ENCODE results near the gene TRIM44. TPM values are rescaled to one million over a fixed set of nuclear protein-coding genes. Genes with fewer than 3 reads are reported as not detected.

The TRIM44 gene
- total RNA-seq, 1 experiment from 2014 or later = 191 TPM

DNA sequence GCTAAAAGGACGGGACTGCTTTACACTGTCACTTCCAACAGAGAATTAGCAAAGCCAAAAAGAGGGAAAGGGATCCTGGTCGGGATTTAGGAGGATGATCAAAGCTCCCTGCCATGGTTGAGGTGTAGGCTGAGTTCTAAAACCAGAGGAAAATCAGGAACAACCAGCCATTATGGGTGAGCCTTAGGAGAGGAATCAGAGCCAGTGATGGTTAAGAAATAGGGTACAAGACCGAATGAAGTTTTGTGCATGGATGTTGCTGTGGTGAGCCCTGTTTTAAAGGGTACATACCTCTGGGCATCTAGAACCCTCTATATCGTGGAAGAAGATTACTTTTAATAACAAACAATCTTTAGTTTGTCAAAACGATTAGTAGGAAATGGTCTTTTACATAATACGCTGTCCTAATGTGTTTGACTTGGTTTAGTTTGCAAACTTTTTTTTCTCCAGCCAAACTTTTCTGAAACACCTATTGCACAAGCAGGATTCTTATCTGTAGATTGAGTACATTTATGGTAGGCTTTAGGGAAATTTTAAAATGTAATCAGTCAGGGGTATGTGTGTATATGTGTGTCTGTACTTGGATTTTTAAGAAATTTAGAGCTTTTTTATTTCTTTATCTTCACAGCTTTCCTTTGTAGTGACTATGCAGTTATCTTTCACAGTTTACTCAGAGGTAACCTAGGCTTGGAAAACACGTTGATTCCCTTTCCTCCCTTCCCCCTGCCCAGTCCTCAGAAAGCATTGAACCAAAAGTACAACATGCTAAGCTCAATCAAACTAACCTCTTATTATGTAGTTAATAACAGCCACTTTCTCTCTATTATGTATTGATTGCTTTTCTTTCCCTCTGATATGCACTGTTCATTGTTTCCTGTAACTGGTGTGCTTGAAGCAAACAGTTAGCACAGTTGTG, 26.8 kb downstream of the TRIM44 start:
- H3K4me3 ChIP-seq (ENCODE audit: low read depth, low read length, poor library complexity, severe bottlenecking) = no peak overlapping the region
- DNase-seq (ENCODE audit: low spot score) = no peak
- no peaks in the 10 kb centered on the region for H3K27me3 ChIP-seq (replicated peaks; ENCODE audit: insufficient read depth, low read depth, low read length, poor library complexity)
- no peak overlapping the region for H3K27ac ChIP-seq (ENCODE audit: low read depth, low read length, poor library complexity, severe bottlenecking)
- POLR2A ChIA-PET (ENCODE audit: low non-redundant PET) = no interaction called here
- H3K4me1 ChIP-seq (ENCODE audit: insufficient read depth, low read length, poor library complexity, severe bottlenecking) = peaks cover 10% of the 10 kb centered on the region
- CTCF ChIA-PET = no interaction called here
- intact Hi-C loops (cut with micrococcal nuclease; ENCODE audit: unreplicated experiment) = no loop called here
- peaks cover 16% of the 10 kb centered on the region for H3K36me3 ChIP-seq (ENCODE audit: insufficient read depth, low read length, poor library complexity, severe bottlenecking)
- TF ChIP-seq, protein P1, sequence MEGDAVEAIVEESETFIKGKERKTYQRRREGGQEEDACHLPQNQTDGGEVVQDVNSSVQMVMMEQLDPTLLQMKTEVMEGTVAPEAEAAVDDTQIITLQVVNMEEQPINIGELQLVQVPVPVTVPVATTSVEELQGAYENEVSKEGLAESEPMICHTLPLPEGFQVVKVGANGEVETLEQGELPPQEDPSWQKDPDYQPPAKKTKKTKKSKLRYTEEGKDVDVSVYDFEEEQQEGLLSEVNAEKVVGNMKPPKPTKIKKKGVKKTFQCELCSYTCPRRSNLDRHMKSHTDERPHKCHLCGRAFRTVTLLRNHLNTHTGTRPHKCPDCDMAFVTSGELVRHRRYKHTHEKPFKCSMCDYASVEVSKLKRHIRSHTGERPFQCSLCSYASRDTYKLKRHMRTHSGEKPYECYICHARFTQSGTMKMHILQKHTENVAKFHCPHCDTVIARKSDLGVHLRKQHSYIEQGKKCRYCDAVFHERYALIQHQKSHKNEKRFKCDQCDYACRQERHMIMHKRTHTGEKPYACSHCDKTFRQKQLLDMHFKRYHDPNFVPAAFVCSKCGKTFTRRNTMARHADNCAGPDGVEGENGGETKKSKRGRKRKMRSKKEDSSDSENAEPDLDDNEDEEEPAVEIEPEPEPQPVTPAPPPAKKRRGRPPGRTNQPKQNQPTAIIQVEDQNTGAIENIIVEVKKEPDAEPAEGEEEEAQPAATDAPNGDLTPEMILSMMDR (conservative IDR thresholded peaks at IDR 0.05; ENCODE audit: low read depth, low read length) = no peak
- no peak for TF ChIP-seq EZH2 (IDR thresholded peaks at IDR 0.05; ENCODE audit: borderline replicate concordance, low read depth, low read length, poor library complexity, severe bottlenecking)
- TSS peak; percentile 2 for BruUV-seq (replicated peaks)
- no peaks in the 10 kb centered on the region for H3K9me3 ChIP-seq (ENCODE audit: low read depth, low read length, poor library complexity, severe bottlenecking)

DNA sequence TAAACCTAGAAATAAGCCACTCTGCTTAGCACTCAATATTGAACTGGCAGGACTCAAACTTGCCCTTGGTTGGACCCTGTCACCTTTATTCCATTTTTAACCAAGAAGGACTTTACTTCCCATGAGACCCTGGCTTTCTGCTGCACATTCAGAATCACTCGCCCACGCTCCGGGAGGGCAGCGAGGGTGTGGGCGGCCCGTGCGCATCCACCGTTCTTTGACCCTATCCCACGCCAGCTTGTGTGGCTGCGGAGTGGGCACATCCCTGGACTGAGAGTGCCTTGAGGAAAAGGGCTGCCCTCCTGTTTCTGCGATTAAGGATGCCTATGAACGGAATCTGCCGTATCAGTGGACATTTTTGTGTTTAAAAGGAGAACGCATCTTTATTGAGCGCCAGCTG, 39.6 kb downstream of the TRIM44 start:
- no peaks in the 10 kb centered on the region for H3K27me3 ChIP-seq (replicated peaks; ENCODE audit: insufficient read depth, low read depth, low read length, poor library complexity)
- no peak overlapping the region for H3K27ac ChIP-seq (ENCODE audit: low read depth, low read length, poor library complexity, severe bottlenecking)
- no peak overlapping the region for H3K4me3 ChIP-seq (ENCODE audit: low read depth, low read length, poor library complexity, severe bottlenecking)
- no TSS peak for BruUV-seq (replicated peaks)
- no peaks in the 10 kb centered on the region for H3K36me3 ChIP-seq (ENCODE audit: insufficient read depth, low read length, poor library complexity, severe bottlenecking)
- TF ChIP-seq, protein P1 (conservative IDR thresholded peaks at IDR 0.05; ENCODE audit: low read depth, low read length) = no peak
- no peak for TF ChIP-seq EZH2 (IDR thresholded peaks at IDR 0.05; ENCODE audit: borderline replicate concordance, low read depth, low read length, poor library complexity, severe bottlenecking)
- POLR2A ChIA-PET (ENCODE audit: low non-redundant PET) = no interaction called here
- DNase-seq (ENCODE audit: low spot score) = no peak
- H3K9me3 ChIP-seq (ENCODE audit: low read depth, low read length, poor library complexity, severe bottlenecking) = peaks cover 17% of the 10 kb centered on the region
- peaks cover 6% of the 10 kb centered on the region for H3K4me1 ChIP-seq (ENCODE audit: insufficient read depth, low read length, poor library complexity, severe bottlenecking)
- intact Hi-C loops (cut with micrococcal nuclease; ENCODE audit: unreplicated experiment) = no loop called here
- CTCF ChIA-PET = no interaction called here

DNA sequence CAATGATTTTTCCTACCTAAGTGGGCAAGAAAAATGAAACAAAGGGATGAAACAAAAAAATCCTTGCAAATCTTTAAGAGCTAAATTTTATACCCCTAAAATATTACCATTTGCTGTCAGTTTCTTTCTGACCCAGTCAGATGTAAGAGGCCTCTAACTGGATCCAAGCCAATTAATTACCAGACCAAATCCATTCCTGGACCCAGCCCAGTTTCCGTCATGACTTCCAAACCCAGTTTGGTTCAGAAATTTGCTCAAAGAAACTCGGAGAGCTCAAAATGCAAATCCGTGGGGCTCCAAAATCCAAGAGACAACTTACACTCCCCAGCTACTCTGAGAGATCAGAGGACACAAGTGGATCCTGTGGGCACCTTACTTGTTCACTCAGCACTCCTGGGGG, 46.8 kb downstream of the TRIM44 start:
- Histone ChIP-seq H3K27ac (ENCODE audit: low read depth, low read length, poor library complexity, severe bottlenecking) (no peak overlapping the region), H3K27me3 (replicated peaks; ENCODE audit: insufficient read depth, low read depth, low read length, poor library complexity) (no peaks in the 10 kb centered on the region), H3K4me3 (ENCODE audit: low read depth, low read length, poor library complexity, severe bottlenecking) (no peak overlapping the region), H3K36me3 (ENCODE audit: insufficient read depth, low read length, poor library complexity, severe bottlenecking) (no peaks in the 10 kb centered on the region), H3K9me3 (ENCODE audit: low read depth, low read length, poor library complexity, severe bottlenecking) (no peaks in the 10 kb centered on the region), H3K4me1 (ENCODE audit: insufficient read depth, low read length, poor library complexity, severe bottlenecking) (no peaks in the 10 kb centered on the region)
- TF ChIP-seq, protein P1 (conservative IDR thresholded peaks at IDR 0.05; ENCODE audit: low read depth, low read length) = no peak
- no peak for TF ChIP-seq EZH2 (IDR thresholded peaks at IDR 0.05; ENCODE audit: borderline replicate concordance, low read depth, low read length, poor library complexity, severe bottlenecking)
- DNase-seq (ENCODE audit: low spot score) = no peak
- intact Hi-C loops (cut with micrococcal nuclease; ENCODE audit: unreplicated experiment) = no loop called here
- POLR2A ChIA-PET (ENCODE audit: low non-redundant PET) = no interaction called here
- no TSS peak for BruUV-seq (replicated peaks)
- CTCF ChIA-PET = no interaction called here
